ENCODE measurements around the gene GABRG3. TPM values are rescaled to one million over a fixed set of nuclear protein-coding genes. Genes with fewer than 3 reads are reported as not detected.

Gene GABRG3
- total and polyA plus RNA-seq, 12 donors: not detected

DNA sequence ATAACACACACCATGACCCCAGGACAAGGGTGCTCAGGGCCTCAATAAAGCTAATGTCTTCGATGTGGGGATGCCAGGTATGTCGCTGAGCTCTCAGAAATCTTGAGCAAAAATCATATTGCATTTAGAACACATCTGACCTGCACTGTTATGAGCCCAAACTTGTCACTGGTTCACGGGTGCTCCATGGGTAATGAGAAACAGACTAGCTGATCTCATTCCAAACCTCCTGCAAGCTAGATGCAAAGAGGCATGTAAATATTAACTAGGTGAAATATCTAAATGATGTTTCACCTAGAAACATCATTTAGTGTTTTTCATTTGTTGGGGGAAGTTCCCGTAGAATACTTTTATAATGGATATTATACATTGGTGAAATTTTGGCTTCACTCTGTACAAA lies 578.8 kb downstream of the GABRG3 start:
- H3K4me3 ChIP-seq: no peak overlapping the region
- no peak overlapping the region for H3K27ac ChIP-seq
- TF ChIP-seq, protein P1, sequence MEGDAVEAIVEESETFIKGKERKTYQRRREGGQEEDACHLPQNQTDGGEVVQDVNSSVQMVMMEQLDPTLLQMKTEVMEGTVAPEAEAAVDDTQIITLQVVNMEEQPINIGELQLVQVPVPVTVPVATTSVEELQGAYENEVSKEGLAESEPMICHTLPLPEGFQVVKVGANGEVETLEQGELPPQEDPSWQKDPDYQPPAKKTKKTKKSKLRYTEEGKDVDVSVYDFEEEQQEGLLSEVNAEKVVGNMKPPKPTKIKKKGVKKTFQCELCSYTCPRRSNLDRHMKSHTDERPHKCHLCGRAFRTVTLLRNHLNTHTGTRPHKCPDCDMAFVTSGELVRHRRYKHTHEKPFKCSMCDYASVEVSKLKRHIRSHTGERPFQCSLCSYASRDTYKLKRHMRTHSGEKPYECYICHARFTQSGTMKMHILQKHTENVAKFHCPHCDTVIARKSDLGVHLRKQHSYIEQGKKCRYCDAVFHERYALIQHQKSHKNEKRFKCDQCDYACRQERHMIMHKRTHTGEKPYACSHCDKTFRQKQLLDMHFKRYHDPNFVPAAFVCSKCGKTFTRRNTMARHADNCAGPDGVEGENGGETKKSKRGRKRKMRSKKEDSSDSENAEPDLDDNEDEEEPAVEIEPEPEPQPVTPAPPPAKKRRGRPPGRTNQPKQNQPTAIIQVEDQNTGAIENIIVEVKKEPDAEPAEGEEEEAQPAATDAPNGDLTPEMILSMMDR (IDR thresholded peaks at IDR 0.05): no peak
- 73% methylated on average over 4 of the region's 4 CpGs for WGBS, 2 donors
- DNase-seq (no peak), ATAC-seq (no peak)
- intact Hi-C loops (cut with DNase I): no loop called here
- H3K27me3 ChIP-seq: no peaks in the 10 kb centered on the region
- H3K36me3 ChIP-seq: no peaks in the 10 kb centered on the region
- H3K4me1 ChIP-seq: no peaks in the 10 kb centered on the region
- peaks cover 0 to 4% (median 0%) of the 10 kb centered on the region in 11 donors for H3K9me3 ChIP-seq

DNA sequence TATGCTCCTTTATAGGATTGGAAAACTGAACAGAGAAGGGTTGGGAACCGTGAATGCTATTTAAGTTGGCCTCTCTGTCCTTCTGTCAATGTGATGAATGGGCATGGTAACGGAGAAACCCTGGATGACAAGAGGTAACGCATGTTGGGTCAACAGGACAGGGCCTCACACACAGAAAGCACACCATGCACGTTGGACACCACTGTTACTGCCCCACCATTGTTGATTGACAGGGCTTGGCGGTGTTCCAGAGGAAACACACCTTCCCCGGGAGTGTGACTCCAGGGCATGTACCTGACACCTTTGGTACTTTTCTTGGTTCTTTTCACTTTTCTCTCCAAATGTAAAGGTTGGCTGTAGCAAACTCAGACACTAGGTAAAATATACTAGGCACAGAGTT lies 579.7 kb downstream of the GABRG3 start:
- ATAC-seq: no peak
- H3K27me3 ChIP-seq: no peaks in the 10 kb centered on the region
- TF ChIP-seq, protein P1 (IDR thresholded peaks at IDR 0.05): no peak
- DNase-seq: no peak
- WGBS, 2 donors: 69 to 74% methylated on average over 6 of the region's 6 CpGs
- intact Hi-C loops (cut with DNase I): no loop called here
- no peak overlapping the region for H3K4me3 ChIP-seq
- no peaks in the 10 kb centered on the region for H3K4me1 ChIP-seq
- H3K36me3 ChIP-seq: no peaks in the 10 kb centered on the region
- peaks cover 0 to 9% (median 0%) of the 10 kb centered on the region in 11 donors for H3K9me3 ChIP-seq
- no peak overlapping the region for H3K27ac ChIP-seq

DNA sequence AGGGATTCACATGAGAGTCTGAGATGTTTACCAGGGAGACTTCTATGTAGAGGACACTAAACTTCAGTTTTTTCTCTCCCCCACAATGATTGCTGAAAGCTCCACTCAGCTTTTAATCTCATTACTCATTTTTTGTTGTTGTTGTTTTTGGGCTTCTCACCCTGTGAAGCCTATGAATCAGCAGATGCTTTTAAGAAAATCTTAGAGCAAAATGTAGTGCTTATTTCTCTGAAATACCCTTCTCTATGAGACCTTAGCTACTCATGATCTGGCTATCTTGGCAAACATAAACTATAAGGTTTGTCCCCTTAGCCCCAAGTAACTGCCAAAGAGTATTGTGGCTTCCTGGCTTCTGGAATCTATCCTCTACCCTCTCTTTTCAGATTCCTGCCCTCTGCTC lies 590.8 kb downstream of the GABRG3 start:
- H3K4me3 ChIP-seq: no peak overlapping the region
- H3K4me1 ChIP-seq: no peaks in the 10 kb centered on the region
- peaks cover 0 to 40% (median 10%) of the 10 kb centered on the region in 11 donors for H3K9me3 ChIP-seq
- H3K36me3 ChIP-seq: no peaks in the 10 kb centered on the region
- TF ChIP-seq, protein P1 (IDR thresholded peaks at IDR 0.05): no peak
- H3K27me3 ChIP-seq: no peaks in the 10 kb centered on the region
- no peak overlapping the region for H3K27ac ChIP-seq
- DNase-seq (no peak), ATAC-seq (no peak)
- intact Hi-C loops (cut with DNase I): loop anchor here in 1 of 10 donors (10.0 kb wide), 1 partner anchor 63 kb away; no protein-coding TSS in a partner anchor

DNA sequence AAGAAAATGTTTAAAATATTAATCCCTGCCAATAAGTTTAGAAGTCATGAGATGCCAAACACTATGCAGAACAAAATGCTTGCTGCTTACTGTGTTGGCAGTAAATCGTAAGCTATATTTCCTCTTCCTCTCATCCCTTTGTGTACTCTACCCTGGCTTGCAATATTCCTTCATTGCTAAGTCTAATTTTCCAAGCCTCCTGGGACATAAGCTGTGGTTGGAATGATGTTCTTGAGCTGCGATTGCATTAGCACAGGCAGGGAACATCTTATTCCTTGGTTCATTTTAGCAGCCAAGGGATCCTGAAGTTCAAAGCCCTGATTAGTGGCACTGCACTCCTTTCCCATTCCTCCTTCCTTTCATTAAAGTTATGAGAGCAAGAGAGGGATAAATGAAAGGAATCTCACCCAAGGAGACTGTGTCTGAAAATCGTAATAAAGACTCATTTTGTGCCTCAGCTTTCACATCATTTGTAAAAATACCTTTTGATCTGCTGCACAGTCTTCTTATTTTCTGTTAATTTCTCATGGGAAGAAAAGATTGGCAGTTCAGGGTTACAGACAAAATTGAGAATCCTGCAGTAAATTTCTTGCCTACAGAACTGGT lies 592.9 kb downstream of the GABRG3 start:
- intact Hi-C loops (cut with DNase I): loop anchor here in 1 of 10 donors (10.0 kb wide), 1 partner anchor 61 kb away; no protein-coding TSS in a partner anchor
- 61 to 62% methylated on average over 3 of the region's 3 CpGs for WGBS, 2 donors
- no peak for ATAC-seq

More for the DNA sequence above, 592.9 kb downstream of the GABRG3 start:
- Histone ChIP-seq H3K9me3 (peaks cover 0 to 40% (median 10%) of the 10 kb centered on the region in 11 donors), H3K4me1 (no peaks in the 10 kb centered on the region), H3K4me3 (no peak overlapping the region), H3K36me3 (no peaks in the 10 kb centered on the region), H3K27ac (no peak overlapping the region), H3K27me3 (no peaks in the 10 kb centered on the region)
- TF ChIP-seq, protein P1 (IDR thresholded peaks at IDR 0.05): no peak
- DNase-seq: no peak
